ENCODE measurements around the gene CTNNA1.

CTNNA1 gene

DNA sequence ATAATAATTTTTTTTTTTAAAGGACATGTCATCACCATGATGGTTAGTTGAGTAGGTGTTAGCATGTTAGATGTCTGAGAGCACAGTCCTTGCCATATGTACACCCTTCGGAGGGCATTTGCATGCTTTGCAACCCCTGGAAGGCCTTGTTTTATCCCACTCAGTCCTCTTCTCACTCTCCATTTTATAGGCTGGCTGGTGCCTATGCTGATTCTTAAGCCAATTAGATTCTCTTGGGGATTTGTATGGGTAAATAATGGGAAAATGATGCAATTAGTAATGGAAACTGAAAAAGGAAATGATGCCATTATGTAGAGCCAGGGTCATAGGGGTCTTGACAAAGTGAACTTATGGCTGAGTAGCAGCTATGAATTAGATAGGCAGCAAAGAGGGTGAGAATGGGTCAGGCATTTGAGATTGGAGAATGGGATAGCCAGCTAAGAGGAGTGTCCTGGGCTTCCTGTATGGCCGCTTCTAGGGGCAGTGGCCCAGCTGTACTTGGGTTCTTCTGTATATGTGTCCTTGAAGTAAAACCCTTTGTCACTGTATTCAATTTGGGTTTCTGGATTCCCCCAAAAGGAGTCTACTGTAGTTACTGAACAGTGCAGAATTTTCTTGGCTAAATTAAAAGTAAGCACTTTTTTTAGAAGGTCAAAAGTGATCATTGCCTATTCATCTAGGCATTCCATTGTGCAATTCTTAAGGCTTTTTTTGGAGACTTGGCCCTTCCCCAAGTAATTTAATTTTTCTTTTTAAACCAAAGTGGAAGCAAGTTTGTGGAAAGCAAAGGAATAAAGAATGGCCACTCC, 90.3 kb downstream of the CTNNA1 start:
- no peak for FAIRE-seq
- TF ChIP-seq POLR2A (IDR thresholded peaks at IDR 0.05; ENCODE audit: low read depth, low read length): no peak
- TF ChIP-seq TAF1 (IDR thresholded peaks at IDR 0.05; ENCODE audit: borderline replicate concordance, low read depth, low read length): no peak
- no peak for TF ChIP-seq POLR2AphosphoS5 (IDR thresholded peaks at IDR 0.05; ENCODE audit: low read depth, low read length)
- no peak for DNase-seq (ENCODE audit: insufficient read length)

DNA sequence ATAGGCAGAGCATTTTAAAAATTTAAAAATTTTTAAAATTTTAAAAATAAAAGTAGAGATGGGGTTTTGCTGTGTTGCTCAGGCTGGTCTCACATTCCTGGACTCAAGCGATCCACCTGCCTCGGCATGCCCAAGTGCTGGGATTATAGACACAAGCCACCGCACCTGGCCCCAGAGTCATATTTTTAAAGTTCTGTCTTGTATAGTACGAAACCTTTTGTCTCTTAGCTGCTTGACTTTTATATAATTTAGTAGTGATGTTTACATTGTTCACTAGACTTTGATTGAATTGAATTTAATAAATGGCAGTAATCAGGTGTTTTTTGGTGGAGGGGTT, 90.9 kb downstream of the CTNNA1 start:
- no peak for FAIRE-seq
- no peak for DNase-seq (ENCODE audit: insufficient read length)
- TF ChIP-seq TAF1 (IDR thresholded peaks at IDR 0.05; ENCODE audit: borderline replicate concordance, low read depth, low read length): no peak
- no peak for TF ChIP-seq POLR2AphosphoS5 (IDR thresholded peaks at IDR 0.05; ENCODE audit: low read depth, low read length)
- no peak for TF ChIP-seq POLR2A (IDR thresholded peaks at IDR 0.05; ENCODE audit: low read depth, low read length)

DNA sequence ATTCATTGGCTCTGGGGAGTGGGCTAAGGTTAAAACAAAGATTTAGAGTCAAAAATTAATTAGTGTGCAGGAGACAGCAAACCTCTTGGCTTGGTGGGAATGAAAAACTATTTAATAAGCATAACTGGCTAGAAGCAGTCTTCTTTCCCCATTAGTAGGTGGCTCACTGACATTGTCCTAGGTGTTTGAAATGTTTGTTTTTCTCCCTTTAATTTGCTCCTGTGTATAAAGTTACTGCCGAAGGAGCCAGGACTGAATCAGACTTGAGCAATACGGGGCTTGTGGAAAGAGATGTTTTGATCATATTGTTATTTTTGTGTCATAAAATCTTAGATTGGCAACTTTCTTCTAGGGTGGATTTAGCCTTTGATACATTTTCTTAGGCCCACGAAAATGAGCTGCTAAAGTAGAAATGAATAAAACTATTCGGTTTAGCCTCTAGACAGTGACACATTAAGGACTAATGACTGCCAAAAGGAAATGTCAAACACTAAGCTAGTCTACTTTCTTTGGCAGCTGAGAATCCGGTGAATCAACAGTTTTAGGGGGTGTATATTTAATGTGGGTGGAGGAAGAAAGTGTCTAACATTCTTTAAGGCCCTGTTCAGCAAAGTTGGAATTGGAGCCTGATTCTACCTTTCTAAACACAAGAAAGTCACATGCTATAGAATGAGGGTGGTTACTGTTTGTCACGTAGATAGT, 91.7 kb downstream of the CTNNA1 start:
- no peak for FAIRE-seq
- DNase-seq (ENCODE audit: insufficient read length): no peak
- no peak for TF ChIP-seq POLR2A (IDR thresholded peaks at IDR 0.05; ENCODE audit: low read depth, low read length)
- no peak for TF ChIP-seq TAF1 (IDR thresholded peaks at IDR 0.05; ENCODE audit: borderline replicate concordance, low read depth, low read length)
- TF ChIP-seq POLR2AphosphoS5 (IDR thresholded peaks at IDR 0.05; ENCODE audit: low read depth, low read length): no peak

DNA sequence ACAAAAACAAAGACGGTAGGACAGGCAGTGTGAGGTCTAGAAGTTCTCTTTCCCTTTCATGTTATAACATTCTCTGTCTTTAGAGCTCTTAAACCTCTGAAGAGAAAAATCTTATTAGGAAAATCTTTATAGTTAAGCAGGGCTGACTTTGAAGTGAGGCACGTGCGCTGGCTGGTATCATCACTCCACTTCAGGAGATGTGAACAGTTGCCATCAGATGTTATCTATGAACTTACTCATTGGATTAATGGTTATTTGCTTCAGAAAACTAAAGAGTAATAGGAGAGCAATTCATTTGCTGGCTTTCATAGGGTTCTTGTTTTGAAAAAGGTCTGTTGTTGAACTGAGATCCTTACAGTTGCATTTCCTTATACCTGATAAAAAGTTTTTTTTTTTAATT, 96.2 kb downstream of the CTNNA1 start:
- TF ChIP-seq POLR2AphosphoS5 (IDR thresholded peaks at IDR 0.05; ENCODE audit: low read depth, low read length) (no peak), TAF1 (IDR thresholded peaks at IDR 0.05; ENCODE audit: borderline replicate concordance, low read depth, low read length) (no peak), POLR2A (IDR thresholded peaks at IDR 0.05; ENCODE audit: low read depth, low read length) (no peak)
- FAIRE-seq: no peak
- no peak for DNase-seq (ENCODE audit: insufficient read length)

DNA sequence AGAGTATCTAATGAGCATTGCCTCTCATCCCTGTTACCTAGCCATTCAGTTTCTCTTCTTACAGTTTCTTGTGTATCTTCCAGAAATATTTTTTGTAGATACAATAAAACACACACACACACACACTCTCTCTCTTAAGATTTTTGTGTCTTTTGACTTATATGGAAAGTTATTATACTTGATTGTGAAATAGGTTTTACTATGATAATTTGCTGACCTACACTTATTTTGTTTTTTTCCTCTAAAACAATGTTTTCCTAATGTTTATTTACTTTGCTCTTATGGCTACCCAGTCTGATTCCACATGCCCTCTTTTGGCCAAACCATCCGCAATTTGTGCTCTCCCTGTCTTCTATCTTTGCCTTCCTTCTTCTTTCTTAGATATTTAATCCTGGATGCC, 96.7 kb downstream of the CTNNA1 start:
- TF ChIP-seq POLR2A (IDR thresholded peaks at IDR 0.05; ENCODE audit: low read depth, low read length) (no peak), TAF1 (IDR thresholded peaks at IDR 0.05; ENCODE audit: borderline replicate concordance, low read depth, low read length) (no peak), POLR2AphosphoS5 (IDR thresholded peaks at IDR 0.05; ENCODE audit: low read depth, low read length) (no peak)
- FAIRE-seq (no peak), DNase-seq (ENCODE audit: insufficient read length) (no peak)

DNA sequence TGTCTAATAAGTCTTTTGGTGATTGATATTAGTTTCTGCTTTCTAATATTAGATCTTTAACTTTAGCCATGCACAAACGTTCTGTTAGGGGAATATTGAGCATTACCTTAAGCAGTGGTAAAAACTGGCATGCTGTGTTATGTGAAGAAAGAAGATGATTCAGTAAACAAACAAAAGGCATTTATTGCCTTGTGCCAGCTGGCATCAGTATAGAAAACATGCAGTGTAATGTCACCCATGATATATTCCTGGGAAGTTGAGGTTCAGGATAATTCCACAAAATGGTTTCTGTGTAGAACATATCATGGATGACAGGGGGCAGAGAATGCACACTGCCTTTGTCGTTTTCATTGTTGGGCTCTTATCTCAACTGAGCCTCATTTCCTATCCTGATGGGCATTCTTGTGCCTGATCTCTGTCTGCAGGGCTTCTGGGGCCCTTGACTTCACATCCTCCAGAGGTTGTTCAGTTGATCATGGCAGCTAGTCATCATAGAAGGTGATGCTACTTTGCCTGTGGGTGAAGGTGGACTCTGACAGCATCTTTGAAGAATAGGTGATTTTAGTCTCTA, 97.7 kb downstream of the CTNNA1 start:
- FAIRE-seq: no peak
- no peak for TF ChIP-seq POLR2A (IDR thresholded peaks at IDR 0.05; ENCODE audit: low read depth, low read length)
- TF ChIP-seq POLR2AphosphoS5 (IDR thresholded peaks at IDR 0.05; ENCODE audit: low read depth, low read length): no peak
- TF ChIP-seq TAF1 (IDR thresholded peaks at IDR 0.05; ENCODE audit: borderline replicate concordance, low read depth, low read length): no peak

DNA sequence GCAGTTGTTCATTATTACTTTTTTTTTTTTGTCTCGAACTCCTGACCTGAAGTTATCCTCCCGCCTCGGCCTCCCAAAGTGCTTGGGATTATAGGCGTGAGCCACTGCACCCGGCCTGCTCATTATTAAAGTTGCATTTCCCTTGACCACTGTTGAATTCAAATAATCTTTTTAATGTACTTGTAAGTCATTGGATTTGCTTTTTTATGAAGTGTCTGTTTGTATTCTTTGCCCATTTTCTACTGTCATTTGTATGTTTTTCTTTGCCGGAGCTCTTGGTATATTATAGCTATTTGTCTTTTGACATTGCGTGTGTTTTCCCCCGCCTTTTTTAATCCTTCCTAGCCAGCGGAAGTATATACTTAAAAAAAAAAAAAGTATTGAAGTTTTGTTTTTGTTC, 99.9 kb downstream of the CTNNA1 start:
- FAIRE-seq: no peak
- TF ChIP-seq TAF1 (IDR thresholded peaks at IDR 0.05; ENCODE audit: borderline replicate concordance, low read depth, low read length) (no peak), POLR2AphosphoS5 (IDR thresholded peaks at IDR 0.05; ENCODE audit: low read depth, low read length) (no peak), POLR2A (IDR thresholded peaks at IDR 0.05; ENCODE audit: low read depth, low read length) (no peak)
- DNase-seq (ENCODE audit: insufficient read length): no peak

More for the DNA sequence above, 97.7 kb downstream of the CTNNA1 start:
- DNase-seq (ENCODE audit: insufficient read length): no peak

DNA sequence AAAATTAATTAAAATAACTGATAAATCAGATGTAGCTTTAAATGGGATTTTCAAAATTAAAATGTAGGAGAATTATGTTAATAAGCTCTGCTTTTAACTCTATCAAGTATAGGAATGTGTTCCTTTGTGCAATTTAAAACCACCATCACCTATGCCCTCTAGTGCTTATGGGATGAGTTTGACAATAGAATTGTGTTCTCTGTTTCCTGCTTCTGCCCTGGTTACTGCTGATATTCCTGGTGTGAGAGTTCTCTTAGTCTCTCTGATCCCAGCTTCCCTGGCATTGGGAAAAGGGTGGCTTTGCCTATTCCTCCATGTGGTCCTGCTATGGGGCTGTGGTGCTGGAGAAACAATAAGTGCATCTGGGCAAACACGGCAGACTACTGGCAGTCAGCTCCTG, 113.8 kb downstream of the CTNNA1 start:
- DNase-seq (ENCODE audit: insufficient read length): no peak
- FAIRE-seq: no peak
- no peak for TF ChIP-seq POLR2A (IDR thresholded peaks at IDR 0.05; ENCODE audit: low read depth, low read length)
- TF ChIP-seq TAF1 (IDR thresholded peaks at IDR 0.05; ENCODE audit: borderline replicate concordance, low read depth, low read length): no peak

DNA sequence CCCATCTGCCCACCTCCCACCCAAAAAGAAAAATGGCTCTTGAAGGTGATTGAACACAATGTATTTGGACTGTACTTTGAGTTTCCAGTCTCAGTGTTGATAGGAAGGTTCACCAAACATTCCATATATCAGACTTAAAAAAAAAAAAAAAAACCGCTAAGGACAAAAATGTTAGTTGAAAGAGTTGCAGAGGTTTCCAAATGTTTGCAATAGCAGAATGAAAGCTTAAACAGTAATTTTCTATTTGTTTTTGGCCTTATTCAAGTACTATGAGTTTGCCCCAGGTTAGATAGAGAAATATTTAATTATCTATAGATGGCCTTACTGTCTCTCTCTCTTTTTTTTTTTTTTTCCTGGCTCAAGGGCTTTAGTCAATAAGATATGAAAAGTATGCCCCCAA, 115.8 kb downstream of the CTNNA1 start:
- no peak for DNase-seq (ENCODE audit: insufficient read length)
- TF ChIP-seq POLR2AphosphoS5 (IDR thresholded peaks at IDR 0.05; ENCODE audit: low read depth, low read length) (no peak), TAF1 (IDR thresholded peaks at IDR 0.05; ENCODE audit: borderline replicate concordance, low read depth, low read length) (no peak), POLR2A (IDR thresholded peaks at IDR 0.05; ENCODE audit: low read depth, low read length) (no peak)
- FAIRE-seq: no peak

DNA sequence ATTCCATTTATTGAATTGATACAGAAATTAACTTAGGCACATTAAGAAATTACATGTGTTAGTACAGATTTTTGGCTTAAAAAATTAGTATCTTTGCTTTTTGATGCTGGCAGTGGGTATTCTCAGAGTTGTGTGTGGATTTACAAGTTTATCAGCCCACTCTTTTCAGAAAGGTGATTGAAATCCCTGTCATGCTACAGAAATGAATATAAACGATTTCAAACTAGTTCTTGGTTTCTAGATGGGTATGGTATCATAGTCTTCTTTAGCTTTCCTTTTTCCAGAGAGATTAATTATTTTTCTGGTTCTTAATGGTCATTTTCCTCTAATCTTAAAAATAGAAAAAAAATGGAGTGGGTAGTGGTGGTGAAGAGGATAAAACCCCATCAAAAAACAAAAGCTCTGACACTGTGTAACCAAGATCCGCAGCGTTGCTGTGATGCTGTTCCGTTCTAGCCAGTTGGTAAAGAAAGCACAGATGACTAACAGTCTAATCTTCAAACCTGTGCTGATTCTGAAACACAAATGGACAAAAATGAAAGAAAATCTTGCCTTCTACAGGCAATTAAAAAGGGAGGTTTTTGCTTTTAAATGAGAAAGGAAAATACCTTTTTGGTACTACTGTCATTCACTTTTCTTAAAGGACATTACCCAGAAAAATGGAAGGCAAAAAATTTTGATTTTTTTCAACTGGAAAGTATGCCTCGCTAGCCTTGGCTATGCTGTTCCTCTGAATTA, 116.7 kb downstream of the CTNNA1 start:
- FAIRE-seq: no peak
- no peak for DNase-seq (ENCODE audit: insufficient read length)

DNA sequence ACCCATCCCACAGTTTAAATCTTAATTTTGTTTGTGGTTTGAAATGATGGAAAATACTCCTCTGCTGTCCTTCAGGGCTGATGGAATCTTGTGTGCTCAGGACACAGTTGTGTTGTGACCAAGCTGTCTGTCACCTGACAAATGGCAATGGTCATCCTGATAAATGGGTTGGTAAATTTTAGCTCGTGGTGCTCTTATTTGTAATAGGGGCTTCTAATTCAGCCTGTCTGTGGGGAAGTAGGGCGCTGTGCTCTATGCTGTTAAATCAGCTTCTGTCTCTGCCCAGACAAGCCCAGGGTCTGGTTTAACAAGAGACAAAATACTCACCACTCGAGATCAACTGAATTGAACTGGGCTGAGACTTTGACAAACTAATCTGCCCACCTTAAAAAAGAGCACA, 117.4 kb downstream of the CTNNA1 start:
- DNase-seq (ENCODE audit: insufficient read length) (no peak), FAIRE-seq (no peak)
- TF ChIP-seq TAF1 (IDR thresholded peaks at IDR 0.05; ENCODE audit: borderline replicate concordance, low read depth, low read length) (no peak), POLR2A (IDR thresholded peaks at IDR 0.05; ENCODE audit: low read depth, low read length) (no peak), POLR2AphosphoS5 (IDR thresholded peaks at IDR 0.05; ENCODE audit: low read depth, low read length) (no peak)

More for the DNA sequence above, 116.7 kb downstream of the CTNNA1 start:
- TF ChIP-seq TAF1 (IDR thresholded peaks at IDR 0.05; ENCODE audit: borderline replicate concordance, low read depth, low read length) (no peak), POLR2AphosphoS5 (IDR thresholded peaks at IDR 0.05; ENCODE audit: low read depth, low read length) (no peak), POLR2A (IDR thresholded peaks at IDR 0.05; ENCODE audit: low read depth, low read length) (no peak)

Data from GM12892 (cell line).